GM10248 (cell line): ENCODE results near the gene ANKRD63.

Experiments
- CTCF ChIA-PET: fragments of 300-600 bp; sonication (Branson Sonifier 250); formaldehyde crosslinking; extraction: SDS; loops from one replicate; lab custom pipeline; 2021; ENCODE audit warnings: antibody characterized with exemption; lab: Yijun Ruan, JAX
- POLR2A ChIA-PET: fragments of 350-650 bp; sonication (Branson Sonifier 250); formaldehyde crosslinking; extraction: SDS; loops from one replicate; lab custom pipeline; 2020; ENCODE audit warnings: antibody characterized with exemption; lab: Yijun Ruan, JAX
- DNase-seq: peaks from one replicate; pipeline ENCODE4 v3.0.0; 2012; ENCODE audit errors: extremely low spot score
- TF ChIP-seq, protein P1 (sequence below): IDR thresholded peaks from 2 replicates; pipeline ENCODE4 v1.5.1; 2012; ENCODE audit warnings: mild to moderate bottlenecking, low read depth; ENCODE audit errors: extremely low read depth, missing control alignments, control extremely low read depth

The ANKRD63 gene

DNA sequence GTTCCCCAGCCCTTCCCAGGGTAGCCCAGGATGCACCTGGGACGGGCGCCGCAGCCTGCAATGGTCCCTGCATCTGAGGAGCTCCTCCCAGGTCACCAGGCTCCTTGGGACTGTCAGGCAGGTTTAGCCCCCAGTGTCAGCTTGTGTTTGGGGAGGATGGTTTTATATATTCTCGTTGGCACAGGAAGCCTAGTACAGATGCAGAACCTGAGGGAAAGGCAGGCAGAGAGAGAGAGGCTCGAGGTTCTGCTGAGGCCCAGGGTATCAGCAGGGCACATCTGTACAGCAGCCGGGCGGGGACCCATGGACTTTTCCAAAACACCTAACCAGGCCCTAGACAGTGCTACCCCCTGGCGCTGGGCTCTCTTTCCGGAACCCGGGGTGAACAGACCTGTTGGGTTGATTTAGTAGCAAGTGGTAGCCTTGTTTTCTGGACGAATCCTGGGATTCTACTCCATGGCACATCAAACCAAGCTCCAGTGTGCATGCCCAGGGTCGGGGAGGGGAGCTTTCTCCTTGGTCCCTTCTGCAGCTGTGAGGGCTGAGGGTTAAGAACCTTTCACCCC is 35.4 kb downstream of the ANKRD63 start:
- POLR2A ChIA-PET, result no interaction called here

DNA sequence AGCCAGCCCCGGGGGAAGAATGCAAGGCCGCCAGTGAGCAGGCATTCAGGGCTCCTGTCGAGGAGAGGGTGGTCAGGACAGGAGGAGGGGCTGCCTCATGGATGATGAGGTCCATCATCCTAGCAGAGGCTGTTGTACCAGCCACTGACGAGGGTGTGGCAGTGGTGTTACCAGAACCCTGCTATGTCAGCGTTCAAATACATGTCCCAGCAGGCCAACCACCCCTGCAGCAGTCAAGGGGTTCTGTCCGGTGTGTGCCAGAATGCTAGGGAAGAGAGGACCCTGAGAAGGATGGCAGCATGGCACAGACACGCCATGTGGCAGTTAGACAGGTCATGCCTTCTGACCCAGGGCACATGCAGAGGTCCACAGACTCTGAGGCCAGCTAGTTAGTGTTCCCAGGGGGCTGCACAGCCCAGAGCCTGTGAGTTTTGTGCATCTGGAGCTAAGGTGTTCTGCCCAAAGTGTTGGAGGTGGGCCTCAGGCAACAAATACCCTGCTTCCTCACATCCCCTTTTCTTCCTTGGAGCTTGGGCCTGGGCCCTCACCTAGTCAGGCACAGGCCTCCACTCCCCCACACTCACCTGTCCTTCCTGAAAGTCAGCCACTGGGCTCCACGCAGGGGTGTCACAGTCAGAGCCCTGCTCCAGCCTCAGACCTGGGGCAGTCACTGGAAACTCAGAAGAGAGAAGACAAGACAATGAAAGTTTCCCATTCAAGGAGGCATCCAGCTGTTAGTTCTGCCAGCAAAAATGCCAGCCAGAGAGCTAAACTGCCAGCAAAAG is 36.2 kb downstream of the ANKRD63 start:
- TF ChIP-seq, protein P1, sequence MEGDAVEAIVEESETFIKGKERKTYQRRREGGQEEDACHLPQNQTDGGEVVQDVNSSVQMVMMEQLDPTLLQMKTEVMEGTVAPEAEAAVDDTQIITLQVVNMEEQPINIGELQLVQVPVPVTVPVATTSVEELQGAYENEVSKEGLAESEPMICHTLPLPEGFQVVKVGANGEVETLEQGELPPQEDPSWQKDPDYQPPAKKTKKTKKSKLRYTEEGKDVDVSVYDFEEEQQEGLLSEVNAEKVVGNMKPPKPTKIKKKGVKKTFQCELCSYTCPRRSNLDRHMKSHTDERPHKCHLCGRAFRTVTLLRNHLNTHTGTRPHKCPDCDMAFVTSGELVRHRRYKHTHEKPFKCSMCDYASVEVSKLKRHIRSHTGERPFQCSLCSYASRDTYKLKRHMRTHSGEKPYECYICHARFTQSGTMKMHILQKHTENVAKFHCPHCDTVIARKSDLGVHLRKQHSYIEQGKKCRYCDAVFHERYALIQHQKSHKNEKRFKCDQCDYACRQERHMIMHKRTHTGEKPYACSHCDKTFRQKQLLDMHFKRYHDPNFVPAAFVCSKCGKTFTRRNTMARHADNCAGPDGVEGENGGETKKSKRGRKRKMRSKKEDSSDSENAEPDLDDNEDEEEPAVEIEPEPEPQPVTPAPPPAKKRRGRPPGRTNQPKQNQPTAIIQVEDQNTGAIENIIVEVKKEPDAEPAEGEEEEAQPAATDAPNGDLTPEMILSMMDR, result no peak
- ChIA-PET CTCF (interaction anchor here (0.8 to 10.0 kb wide), 9 partner anchors 8 to 54 kb away, joined by 3 to 101 read pairs (median 4); partner anchors contain the start of gene PAK6), POLR2A (no interaction called here)
- no peak for DNase-seq

More for the DNA sequence above, 35.4 kb downstream of the ANKRD63 start:
- TF ChIP-seq, protein P1, result no peak
- CTCF ChIA-PET, result interaction anchor here (1.0 to 10.0 kb wide), 8 partner anchors 9 to 55 kb away, joined by 3 to 101 read pairs (median 5); partner anchors contain the start of gene PAK6
- DNase-seq, result no peak

DNA sequence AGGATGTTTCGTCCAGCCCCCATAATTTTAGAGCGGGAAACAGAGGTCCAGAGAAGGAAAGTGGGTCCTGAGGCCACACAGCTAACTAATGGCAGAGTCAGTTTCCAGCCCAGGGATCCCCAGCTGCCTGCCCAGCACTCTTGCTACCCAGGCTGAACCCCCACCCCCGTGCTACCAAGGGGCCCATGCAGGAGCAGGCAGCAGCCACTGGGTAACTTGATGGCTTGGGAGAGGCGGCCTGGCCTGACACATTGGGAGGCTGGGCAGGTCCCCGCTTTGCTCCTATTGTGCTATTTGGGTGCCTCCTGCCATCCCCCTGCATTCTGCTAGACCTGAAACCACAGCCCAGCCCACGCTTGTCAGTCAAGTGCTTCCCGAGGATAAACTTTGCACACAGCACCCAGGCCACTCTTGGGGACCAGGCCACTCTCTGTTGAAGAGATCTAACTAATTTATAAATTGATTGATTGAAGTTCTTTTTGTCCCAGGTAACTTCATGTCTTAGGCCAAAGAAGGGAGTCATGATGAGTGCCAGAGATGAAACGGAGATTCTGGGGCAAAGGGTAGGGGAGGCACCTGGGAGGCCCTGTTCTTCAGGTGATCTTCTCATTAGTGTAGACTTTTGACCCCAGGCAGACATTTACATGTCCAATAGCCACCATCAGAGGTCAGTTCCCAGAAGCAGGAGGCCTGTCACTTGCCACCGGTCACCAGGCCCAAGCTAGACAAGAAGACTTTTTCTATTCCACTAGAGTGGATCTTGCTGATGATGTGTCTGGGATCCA is 37.0 kb downstream of the ANKRD63 start:
- CTCF ChIA-PET, result interaction anchor here (0.7 to 10.0 kb wide), 5 partner anchors 9 to 34 kb away, joined by 3 to 101 read pairs (median 6); no protein-coding TSS in a partner anchor
- no peak for DNase-seq
- POLR2A ChIA-PET, result no interaction called here
- TF ChIP-seq, protein P1, result no peak

GRCh38 chr15:40244961-40245523 is 37.8 kb downstream of the ANKRD63 start:
- ChIA-PET CTCF (interaction anchor here (0.7 to 10.0 kb wide), 5 partner anchors 10 to 34 kb away, joined by 3 to 101 read pairs (median 10); no protein-coding TSS in a partner anchor), POLR2A (no interaction called here)
- TF ChIP-seq, protein P1, result no peak
- no peak for DNase-seq

- TF ChIP-seq, protein P1, result no peak
- POLR2A ChIA-PET, result no interaction called here
- no peak for DNase-seq
- CTCF ChIA-PET, result interaction anchor here (0.9 to 10.0 kb wide), 5 partner anchors 24 to 94 kb away, joined by 3 to 101 read pairs (median 10); no protein-coding TSS in a partner anchor
These were observed 39.6 kb downstream of the ANKRD63 start for GRCh38 chr15:40243126-40243810.
